Measurements from ENCODE around the gene LRFN5.

The LRFN5 gene

DNA sequence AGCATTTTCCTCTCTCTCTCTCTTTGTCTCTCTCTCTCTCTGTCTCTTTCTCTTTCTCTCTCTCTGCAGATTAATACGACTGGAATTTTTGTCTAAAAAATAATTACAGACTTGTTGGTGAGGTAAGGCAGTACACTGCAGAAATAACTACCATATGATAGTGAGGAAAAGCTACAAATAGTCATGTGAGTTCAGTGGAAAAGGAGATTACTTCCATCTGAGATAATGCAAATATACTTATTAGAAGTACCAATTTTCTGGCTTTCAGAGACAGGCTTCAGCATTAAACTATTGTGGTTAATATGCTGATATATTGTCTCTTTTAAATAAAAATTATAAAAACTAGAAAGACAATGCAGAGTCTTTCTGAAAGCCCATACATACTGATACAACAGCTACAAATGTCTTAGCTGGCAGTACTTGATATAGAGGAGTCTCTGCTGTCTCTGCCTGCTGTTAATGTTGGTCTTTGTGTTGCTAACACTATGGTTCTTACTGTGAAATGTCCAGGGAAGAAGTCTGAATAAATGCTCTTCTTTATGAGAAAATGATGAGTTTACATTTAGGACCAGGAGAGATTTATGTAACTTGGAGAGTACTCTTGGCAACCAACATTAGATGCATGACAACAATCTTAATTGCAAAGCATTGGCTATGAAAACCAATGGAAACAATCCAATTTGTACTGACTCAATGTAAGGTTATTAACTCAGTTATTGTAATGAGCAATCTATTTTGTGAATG lies 167.0 kb downstream of the LRFN5 start:
- no peak for DNase-seq

GRCh38 chr14:41782511-41782910 lies 175.8 kb downstream of the LRFN5 start:
- DNase-seq: no peak

GRCh38 chr14:41783403-41783802 lies 176.7 kb downstream of the LRFN5 start:
- no peak for DNase-seq

DNA sequence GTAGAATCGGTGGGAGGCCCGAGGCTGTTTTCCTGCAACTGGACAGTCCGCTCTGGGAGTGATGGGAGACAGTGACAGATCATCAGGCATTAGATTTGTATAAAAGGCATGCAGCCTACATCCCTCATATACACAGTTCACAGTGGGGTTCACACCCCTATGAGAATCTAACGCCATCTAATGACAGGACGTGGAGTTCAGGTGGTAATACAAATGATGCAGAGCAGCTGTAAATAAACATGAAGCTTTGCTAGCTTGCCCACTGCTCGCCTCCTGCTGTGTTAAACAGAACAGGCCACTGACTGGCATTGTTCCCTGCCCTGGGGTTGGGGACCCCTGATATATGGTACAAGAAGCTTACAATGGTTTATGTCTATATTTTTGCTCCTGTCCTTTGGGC lies 179.0 kb downstream of the LRFN5 start:
- no peak for DNase-seq

DNA sequence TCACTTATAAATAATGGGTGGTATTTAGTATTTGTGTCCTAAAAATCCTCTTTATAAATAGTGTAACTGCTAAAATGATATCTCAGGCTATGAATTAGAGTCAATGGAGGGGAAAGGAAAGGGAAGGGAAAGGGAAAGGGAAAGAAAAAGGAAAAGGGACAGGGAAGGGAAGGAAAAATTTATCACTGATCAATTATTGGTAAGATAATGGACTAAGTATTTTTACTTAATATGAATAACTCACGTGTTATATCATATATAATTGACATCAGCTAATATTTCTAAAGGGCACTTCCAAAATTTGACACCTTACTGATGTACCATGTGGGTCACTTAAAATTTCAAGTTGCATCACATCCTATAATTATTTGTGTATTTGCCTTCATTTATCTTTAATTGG lies 193.1 kb downstream of the LRFN5 start:
- no peak for DNase-seq

DNA sequence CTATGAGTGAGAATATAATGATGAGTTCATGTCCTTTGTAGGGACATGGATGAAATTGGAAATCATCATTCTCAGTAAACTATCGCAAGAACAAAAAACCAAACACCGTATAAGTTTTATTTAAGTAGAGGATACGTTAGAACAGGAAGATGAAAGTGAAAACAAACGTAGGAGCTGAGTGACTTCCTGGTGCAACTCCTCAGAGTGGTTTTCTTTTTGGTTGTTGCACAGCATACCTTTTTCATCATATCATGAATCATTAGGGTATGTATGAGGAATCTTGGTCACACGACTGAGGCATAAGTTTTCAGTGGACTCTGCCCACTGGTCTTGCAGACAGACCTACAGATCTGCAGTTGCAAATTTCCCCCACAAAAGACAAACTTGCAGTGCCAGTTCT lies 199.0 kb downstream of the LRFN5 start:
- DNase-seq: no peak

- DNase-seq: no peak
Measured at GRCh38 chr14:41806366-41806975, 199.8 kb downstream of the LRFN5 start.

DNA sequence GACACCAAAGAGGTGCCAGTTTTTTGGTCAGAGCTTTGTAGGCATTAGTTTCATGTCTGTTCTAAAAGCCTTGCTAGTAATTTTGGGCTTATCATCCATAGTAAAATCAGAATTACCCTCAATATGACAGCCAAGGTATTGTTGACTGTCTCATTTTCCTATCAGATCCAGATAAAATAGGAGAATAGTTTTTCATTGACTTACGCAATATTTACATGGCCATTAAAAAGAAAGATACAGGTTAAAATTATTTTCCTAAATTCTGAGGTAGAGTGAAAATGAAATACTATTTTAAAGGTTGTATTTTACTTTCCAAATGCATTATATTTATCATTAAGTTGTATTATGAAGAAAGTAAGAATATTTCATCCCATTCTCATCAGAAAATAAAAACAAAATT lies 203.7 kb downstream of the LRFN5 start:
- DNase-seq: no peak

DNA sequence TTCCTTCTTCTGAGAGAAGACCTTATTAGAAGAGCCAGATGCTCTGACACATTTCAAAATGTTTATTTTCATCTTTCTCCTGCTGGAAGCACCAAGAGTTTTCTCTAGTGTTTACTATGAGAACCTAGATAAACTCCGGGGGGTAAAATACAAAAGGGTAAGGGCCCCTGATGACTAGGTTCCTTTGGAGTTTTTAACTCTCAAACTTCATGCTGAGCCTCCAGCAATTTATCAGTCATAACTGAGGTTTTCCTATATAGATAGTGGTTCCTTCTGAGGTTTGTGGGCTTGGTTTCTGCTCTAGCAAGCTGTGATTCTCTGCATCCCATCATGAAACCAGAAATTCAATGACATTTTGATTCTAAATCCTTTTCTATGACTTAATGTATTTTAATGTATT lies 210.9 kb downstream of the LRFN5 start:
- DNase-seq: no peak

DNA sequence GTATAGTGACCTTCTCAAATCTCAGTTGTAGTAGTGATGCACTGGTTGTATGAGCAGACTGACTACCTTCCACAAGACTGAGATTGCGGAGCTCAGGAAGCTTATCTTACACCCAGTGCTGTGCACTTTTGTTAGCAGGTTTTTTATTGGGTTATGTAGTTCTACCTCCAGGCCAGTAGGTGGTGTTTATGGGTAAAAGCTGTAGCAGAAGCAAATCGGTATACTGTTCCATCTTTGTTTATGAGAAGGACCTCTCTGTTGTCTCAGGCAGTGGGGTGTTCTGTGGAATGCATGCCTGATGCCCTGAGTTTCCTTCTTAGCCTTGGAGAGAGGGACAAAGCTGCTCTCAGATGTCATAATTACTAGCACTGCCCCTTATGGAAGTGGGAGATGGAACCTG lies 217.8 kb downstream of the LRFN5 start:
- DNase-seq: no peak

- DNase-seq: no peak
Measured at GRCh38 chr14:41825622-41826021, 218.9 kb downstream of the LRFN5 start.

- DNase-seq: no peak
Measured at GRCh38 chr14:41830714-41831406, 224.2 kb downstream of the LRFN5 start.

DNA sequence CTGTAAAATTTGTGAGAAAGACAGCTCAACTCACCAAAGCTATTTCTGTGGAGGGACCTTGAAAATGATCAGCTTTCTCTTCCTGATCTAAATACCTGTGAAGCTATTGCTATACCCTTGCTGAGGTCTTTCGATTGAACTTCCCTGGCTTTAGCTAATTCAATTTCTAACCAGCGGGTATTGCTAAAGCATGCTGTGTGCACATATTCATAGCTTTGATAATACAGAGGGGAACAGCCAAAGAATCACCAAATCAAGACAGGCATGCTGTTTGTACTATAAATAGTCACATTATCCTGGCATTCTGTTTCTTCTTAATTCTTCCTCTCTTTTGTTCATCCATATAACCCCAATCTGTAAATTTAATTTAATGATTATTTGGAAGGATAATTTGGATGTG lies 233.0 kb downstream of the LRFN5 start:
- DNase-seq: no peak

DNA sequence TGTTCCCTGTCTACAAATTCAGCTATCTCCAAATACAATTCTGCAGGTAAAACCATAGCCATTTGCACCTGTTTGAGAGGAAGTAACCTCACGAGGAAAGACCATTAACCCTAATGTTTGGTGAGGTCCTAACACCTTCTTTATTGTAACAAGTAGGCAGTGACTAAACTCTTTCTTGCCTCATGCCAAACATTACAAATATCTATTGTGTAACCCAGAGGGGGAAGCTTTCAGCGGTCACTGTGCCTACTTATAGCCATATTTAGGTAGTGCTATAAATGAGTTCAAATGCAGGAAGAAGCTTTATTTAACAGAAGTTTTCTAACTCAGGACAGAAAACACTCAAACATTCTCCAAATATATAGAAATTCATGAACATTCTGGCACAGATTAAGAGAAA lies 252.7 kb downstream of the LRFN5 start:
- no peak for DNase-seq

DNA sequence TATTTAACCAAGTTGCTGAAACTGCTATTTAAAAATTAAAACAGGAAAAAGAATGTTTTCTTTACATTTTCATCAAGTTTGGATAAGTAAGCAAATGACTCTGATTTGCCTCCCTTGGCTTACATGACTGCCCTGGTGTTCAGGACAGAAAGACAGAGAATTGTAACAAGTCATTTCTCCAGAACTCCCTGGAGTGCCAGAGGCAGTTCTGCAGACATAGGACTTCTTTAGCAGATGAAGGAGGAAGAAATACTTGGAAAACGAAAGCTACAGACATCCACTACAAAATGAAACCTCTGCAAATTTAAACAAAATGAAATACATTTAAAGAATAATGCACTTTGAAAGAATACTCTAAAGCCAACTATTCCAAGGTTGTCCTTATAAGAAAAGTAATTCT lies 253.9 kb downstream of the LRFN5 start:
- DNase-seq: no peak

DNA sequence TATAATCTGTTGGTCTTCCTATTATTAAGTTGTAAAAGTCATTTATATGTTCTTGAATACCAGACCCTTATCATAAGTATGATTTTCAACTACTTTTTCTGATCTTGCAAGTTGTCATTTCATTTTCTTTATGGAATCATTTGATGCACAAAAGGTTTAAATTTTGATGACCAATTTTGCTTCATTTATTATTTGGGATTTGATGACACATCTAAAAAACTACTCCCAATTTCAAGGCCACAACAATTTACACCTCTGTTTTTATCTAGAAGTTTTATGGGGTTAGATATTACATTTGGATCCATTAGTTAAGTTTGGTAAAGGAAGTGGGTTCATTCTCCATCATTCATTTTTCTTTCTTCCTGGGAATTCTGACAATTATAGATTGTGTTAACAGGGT lies 259.2 kb downstream of the LRFN5 start:
- DNase-seq: no peak

GRCh38 chr14:41868396-41868795 lies 261.7 kb downstream of the LRFN5 start:
- DNase-seq: no peak

DNA sequence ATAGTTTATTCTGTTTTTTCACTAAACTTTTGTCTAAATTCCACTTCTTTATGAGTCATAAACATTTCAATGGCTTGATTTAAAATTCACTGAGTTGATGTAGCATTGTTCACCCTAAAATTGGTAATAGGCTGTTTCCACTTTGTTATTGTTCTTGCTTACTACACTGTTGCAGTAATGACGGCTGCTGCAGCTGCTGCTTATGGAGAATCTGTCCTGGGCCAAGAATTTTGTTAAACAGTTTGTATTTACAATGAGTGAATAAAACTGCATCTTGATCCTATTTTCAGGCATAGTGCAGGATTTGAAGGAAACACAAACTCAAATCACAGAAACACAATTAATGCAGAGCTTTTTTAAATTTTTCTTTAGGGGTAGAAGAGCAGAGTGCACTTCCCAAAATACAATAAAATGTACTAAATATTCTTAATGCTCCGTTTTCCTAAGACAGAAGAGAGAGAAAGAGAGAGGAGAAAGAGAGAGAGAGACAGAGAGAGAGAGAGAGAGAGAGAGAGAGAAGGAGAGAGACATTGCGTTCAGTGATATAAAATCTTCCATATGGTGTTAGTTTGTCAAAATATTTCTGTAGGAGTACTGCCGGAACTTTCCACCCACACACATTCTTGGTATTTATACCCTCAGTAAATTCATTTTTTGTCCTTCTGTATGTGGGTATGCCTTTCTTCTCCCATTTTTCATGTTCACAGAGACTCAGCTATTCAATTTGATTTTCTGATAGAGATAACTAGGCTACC lies 266.4 kb downstream of the LRFN5 start:
- DNase-seq: no peak

DNA sequence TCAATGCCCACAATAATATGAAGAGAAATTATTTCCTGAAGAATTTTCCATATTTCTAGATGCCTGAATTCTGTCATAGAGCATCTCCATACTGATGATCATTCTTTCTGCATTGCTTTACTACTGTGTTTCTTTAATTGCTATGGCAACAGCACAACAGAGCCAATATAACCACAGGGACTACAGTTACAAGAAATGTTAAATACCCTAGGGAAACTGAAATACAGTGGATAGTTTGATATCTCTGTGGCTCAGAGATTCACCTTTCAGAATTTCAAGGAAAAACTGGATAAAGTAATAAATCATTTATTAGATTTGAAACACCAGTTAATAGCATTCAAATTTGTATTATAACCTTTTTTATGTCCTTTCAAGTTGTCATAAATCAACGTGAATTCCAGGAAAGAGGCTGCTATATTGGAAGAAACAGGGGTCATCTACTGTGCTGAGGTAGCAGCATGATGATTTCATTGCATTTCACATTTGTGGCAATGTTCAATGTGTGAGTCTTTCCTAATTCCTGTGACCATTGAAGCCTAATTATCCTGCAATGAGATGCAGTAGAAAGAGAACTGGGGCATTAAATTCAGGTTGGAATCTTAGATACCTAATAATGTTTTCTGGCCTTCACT lies 267.1 kb downstream of the LRFN5 start:
- DNase-seq: no peak

GRCh38 chr14:41875116-41875515 lies 268.4 kb downstream of the LRFN5 start:
- DNase-seq: no peak

DNA sequence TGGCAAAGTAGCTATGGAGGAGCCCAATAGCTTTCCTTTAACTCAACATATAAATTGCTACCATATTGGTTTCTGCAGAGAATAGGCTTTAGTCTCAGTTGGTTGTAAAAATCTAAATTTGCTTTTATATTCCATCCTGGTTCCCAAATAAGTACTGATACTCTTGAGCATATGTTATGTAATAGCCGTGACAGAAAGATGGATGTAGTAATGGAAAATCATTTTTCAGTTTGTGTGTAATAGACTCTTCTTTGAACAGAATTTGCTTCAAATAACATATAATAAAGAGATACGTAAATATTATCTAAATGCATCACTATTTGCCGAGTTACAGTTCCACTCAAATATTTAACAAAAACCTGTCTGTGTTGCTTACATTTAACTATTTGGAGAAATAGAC lies 271.6 kb downstream of the LRFN5 start:
- no peak for DNase-seq

GRCh38 chr14:41891624-41892023 lies 284.9 kb downstream of the LRFN5 start:
- DNase-seq: peak in 1 of 2 experiments; percentile 0

DNA sequence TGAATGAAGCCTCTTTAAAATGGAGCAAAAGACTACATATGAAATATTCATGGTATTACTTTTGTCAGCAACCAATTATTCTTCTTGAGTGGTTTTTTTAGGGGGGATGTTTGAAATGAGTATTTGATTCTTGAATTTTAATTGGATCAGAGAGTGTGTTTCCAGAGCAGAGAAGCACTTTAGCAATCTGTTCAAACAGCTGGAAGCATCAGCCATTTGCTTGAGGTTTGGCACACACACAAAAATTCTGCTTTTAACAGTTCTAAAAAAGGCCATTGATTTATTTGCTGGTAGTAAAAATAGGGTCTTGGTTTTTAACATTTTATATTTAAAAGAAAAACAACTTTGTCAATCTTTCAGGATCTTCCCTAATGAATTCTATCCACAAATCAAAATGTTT lies 292.7 kb downstream of the LRFN5 start:
- no peak for DNase-seq

All from stimulated activated CD4-positive, alpha-beta T cell treated with anti-CD3 and anti-CD28 coated beads, Interleukin-4, amount 100 ng/mL, for 4 hours (primary cell).